Right renal cortex interstitium (tissue), 3 donors: ENCODE results near the gene CDKN1A. TPM values are rescaled to one million over a fixed set of nuclear protein-coding genes. Genes with fewer than 3 reads are reported as not detected.
"Not testable (repeated sequence)": the region's sequence is repeated elsewhere in the genome, so short reads cannot be mapped to it uniquely, and the experiment has no call there.

Experiments
- DNase-seq, 3 donors: peaks; one replicate each; pipeline ENCODE4 v3.0.0-alpha.2; 2013; ENCODE audit warnings: low read depth in 3 of 3, low spot score in 2 of 3
- polyA plus RNA-seq, 3 donors: library from polyadenylated mRNA; unstranded; fragments of 120-200 nt; gene quantifications; one replicate each; pipeline ENCODE4 v1.2.1, GENCODE V29; 2013; ENCODE audit not compliant: insufficient read length in 3 of 3

Gene CDKN1A
- polyA plus RNA-seq, 3 donors, result 6.9 to 13.1 (median 8.5) TPM

DNA sequence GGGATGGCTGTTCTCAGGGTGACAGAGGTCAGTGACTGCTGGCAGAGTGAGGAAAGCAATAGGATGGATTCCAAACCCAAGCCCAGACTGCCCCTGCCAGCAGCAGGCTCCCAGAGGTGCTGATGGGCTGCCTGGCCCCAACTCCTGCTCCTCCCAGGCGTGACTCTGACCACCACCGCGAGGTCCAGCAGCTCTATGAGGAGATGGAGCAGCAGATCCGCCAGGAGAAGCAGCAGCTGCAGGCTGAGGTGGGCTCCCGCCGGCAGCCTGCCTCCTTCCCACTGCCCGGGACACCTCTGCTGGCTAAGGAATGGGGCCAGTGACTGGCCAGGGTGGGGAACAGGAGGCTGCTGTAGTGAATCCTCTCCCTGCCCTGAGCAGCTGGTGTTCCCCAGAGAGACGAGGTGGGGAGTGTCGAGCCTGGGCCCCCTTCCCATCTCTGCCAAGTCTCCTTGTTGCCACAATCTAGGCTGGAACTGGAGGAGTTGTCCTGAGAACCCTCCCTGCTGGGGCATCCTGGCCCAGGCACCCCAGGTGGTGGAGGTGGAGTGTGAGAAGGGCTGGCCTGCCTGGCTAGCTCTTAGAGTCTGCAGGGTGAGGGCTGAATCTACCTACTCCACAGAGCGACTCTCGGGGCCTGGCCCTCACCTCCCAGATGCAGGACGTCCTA is 39.5 kb downstream of the CDKN1A start:
- DNase-seq, result no peak

DNA sequence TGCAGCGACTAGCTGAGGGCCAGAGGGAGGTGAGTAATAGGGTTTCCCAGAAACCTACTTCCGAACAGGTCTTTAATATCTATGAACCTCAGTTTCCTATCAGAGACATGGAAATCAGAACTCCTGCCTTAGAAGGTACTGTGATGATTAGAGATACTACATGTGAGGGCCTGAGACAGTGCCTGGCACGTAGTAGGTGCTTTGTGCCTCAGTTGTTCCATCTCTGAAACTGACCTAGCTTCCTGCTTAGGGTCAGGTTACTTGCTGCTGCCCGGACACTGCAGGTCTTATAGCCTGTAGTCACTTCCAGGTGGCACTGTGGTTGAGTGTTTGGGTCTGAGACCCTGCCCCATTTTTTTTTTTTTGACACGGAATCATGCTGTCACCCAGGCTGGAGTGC is 40.0 kb downstream of the CDKN1A start:
- DNase-seq, result no peak

DNA sequence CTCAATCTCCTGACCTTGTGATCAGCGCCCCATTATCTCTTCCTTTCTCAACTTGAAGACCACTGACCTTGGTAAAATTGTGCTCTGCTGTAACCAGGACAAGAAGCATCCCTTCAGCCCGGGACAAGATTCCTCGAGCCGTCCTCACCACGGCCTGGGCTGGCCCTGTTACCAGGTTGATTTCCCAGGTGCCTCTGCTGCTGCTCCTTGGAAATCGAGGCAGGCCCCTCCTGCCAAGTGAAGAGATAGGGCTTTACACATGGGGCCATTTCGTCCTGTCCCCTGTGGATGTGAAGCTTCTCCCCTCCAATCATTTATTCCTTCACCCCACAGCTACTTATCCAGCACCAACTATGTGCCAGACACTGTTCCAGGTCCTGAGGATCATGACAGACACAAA is 40.6 kb downstream of the CDKN1A start:
- DNase-seq, result no peak

DNA sequence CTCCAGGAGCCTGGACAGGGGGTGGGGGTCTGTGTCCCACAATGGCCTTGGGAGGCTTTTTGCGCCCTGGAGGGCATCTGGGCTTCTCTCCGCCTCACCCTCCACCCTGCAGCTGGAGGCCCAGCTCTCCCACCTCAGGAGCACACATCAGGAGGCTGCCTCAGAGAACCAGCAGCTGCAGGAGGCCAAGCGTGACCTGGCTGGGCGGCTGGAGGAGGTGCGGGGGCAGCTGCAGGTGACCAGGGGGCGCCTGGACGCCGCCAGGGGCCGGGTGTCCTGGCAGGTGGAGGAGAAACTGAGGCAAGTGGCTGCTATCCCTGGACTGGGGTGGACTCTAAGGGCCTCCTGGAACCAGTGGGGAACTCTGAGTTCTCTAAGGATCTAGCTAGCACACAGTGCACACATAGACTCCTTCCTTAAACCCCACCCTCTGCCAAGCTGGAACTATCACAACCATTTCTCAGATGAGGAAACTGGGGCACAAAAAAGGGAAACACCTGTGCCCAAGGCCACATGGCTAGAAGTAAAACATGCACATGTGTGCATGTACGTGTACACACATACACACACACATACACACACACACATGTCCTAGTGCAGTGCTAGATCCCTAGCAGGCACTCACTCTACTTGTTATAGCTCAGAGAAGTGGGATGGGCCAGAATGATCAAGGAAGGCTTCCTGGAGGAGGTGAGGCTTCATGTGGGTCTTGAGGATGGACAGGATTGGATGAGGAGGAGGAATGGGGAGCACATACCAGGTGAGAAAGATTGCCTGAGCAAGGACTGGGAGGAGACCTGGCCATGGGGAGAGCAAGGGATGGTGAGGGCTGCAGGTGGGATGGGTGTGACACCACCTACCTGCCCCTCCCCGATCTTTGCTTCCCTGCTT is 42.0 kb downstream of the CDKN1A start:
- no peak for DNase-seq

DNA sequence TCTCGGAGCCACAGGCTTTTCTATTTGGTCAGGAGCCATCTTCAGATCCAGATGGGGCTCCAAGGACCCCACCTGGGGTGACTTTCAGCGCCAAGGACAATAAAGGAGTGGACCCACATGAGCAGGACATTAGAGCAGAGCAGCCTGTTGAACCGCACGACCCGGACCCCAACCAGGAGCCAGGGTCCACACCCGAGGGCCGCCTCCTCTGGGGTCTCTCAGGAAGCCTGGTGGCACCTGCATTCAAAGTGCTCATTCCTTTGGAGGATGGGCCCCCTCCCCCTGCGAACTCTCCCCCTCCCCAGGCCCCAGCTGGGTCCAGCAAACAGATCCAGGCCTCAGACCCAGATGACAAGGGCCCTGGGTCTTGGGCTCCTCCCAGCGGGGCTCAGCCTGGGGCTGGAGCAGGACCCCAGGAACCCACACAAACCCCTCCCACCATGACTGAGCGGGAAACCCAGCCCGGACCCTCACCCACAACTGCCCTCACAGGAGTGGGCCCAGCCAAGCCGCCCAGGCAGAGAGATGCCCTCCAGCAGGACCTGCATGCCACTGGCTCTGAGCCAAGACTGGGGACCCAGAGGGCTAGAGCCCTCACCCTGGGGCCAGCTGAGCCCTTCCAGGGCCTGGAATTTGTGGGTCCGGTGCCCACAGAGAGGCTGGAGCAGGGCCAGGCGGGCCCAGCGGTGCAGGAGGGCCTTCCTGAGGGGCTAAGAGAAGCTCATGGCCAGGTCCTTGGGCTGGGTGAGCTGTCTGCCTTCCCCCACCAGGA is 43.0 kb downstream of the CDKN1A start:
- no peak for DNase-seq

DNA sequence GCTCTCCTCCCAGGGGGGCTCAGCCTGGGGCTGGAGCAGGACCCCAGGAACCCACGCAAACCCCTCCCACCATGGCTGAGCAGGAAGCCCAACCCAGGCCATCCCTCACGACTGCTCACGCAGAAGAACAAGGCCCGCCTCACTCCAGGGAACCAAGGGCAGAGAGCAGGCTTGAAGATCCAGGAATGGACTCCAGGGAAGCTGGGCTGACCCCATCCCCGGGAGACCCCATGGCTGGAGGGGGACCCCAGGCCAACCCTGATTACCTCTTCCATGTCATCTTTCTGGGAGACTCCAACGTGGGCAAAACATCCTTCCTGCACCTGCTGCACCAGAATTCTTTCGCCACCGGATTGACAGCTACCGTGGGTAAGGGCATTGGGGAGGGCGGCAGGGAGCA is 43.9 kb downstream of the CDKN1A start:
- DNase-seq, result no peak

DNA sequence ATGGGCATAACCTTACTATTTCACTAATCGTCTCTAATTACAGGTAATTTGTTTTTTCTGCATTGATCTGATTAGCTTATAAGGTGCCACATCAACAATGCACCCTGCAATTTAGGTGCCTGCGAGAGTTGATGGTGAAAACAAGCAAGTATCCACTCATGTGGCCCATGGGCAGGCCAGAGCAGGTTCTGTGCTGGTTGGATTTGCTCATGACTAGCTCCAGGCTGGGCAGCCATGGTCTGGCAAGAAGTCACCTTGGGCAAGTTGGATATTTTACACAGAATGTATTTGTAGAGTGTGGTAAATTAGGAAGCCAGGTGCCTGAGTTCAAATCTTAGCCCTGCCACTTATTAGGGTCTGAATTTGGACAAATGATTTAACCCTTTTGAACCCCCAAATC is 44.4 kb downstream of the CDKN1A start:
- no peak for DNase-seq

DNA sequence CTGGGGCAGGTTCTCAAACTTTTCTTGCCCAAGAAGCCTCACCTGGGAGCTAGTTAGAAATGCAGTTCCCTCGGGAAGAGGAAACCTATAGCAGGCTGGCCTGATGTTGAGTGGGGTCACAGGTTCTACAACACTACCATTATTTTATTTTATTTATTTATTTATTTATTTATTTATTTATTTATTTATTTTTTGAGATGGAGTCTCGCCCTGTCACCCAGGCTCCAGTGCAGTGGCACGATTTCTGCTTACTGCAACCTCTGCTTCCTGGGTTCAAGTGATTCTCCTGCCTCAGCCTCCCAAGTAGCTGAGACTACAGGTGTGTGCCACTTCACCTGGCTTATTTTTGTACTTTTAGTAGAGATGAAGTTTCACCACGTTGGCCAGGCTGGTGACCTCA is 45.5 kb downstream of the CDKN1A start:
- not testable (repeated sequence) for DNase-seq

DNA sequence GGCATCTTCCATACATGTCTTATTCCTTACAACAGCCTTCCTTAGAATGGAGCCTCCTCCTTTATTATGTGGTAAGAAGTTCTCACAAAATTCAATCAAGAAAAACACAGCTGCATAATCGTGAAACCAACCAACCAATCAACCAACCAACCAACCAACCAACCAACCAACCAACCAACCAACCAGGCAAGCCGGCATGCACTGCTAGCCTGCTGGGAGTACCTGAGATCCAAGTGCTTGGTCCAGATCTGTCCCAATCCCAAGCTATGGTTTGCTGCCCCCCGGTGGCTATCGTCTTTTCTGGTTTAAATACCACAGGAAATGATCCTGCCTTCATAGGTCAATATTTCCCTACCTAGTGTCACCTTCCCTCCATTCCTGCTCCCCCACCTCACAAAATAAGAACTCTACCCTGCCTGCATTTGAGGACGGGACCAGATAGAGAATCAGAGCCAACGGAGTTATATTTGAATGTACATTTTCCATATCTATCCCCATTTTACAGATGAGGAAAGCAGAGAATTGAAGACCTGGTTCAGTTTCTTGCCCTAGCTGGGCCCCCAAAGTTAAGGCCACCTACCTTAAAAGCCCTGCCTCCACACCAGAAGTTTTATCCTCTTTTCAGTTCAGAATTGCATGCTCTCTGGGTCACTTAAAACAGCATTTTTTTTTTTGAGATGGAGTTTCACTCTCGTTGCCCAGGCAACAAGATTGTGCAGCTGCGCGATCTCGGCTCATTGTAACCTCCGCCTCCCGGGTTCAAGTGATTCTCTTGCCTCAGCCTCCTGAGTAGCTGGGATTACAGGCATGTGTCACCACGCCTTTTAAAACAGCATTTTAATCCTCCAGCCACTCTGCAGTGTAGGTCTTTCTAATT is 46.2 kb downstream of the CDKN1A start:
- DNase-seq, result no peak

DNA sequence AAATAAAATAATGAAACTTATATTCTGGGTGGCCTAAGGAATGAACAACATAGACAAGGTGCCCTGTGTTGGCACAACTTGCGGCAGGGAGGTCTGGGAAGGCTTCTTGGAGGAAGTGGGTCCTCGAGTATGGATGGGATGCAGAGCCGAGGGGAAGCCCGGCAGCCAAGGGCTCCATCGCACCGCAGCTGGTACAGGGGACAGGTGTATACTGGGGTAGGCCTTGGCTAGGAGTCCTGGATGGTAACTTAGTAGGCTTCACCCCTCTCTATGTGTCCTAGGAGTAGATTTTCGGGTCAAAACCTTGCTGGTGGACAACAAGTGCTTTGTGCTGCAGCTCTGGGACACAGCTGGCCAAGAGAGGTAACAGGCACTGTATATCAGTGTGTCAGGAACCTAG is 47.1 kb downstream of the CDKN1A start:
- no peak for DNase-seq

DNA sequence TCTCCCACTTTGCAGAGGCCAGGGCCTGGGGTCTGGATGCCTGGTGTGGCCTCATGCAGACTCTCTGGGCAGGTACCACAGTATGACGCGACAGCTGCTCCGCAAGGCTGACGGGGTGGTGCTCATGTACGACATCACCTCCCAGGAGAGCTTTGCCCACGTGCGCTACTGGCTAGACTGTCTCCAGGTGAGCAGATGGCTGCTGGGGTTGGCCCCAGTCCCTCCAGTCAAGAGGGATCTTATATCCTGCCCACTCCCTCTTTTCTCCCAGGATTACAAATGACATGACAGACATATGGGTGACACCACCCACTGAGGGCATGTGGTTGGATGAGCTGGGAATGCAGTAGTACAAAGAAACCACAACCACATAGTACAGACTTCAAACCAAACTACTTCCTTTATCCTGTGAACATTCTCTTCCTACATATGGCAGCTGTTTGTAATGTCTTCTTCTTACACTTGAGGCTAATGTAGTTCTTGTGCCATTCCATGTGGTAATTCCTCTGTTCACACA is 49.0 kb downstream of the CDKN1A start:
- no peak for DNase-seq

DNA sequence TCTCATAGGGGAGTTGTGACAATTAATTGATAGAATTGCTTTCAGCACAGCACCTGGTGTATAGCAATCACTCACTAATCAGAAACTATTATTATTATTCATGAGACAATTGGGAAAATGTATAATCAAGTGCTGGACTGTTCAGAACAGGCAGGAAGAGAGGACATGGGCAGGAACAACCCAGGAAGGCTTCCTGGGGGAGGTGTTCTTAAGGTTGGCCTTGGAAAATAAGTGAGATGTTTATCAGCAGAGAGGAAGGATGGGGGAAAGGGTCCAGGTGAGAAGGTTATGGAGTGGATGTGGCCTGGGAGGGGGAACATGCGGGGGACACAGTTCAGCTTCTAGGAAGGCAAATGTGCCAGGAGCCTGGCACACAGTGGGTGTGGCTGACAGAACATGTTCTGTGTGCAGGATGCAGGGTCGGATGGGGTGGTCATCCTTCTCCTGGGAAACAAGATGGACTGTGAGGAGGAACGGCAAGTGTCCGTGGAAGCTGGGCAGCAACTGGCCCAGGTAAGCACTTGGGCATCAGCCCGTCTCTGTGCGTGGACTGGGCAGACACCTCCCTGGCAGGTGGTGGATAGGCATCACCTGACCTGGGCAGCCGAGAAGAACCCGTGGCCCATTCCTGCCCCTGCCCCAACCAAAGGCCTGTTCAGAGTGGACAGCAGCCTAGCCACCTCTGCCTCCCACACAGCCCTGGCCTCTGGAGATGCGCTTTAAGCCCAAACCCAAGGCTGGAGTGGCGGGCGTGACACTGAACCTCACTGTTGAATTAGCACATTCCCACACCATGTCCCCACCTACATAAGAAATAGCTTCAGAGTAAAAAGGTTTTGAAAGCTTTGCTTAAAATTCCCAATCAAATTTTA is 50.0 kb downstream of the CDKN1A start:
- DNase-seq, result no peak

DNA sequence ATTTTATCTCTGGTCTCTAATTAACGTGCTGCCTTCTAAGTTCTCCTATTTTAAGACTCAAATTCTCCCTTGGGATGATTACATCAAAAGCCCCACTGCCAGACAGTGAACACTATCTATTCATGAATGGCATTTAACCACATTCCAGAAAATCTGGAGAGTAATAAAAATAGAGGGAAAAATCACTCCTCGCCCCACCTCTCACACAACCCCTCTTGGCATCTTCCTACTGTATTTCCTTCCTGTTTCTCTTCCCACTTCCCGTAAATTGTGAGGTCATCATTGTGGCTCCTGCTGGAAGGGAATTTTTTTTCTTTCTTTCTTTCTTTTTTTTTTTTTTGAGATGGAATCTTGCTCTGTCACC is 50.6 kb downstream of the CDKN1A start:
- DNase-seq, result no peak

DNA sequence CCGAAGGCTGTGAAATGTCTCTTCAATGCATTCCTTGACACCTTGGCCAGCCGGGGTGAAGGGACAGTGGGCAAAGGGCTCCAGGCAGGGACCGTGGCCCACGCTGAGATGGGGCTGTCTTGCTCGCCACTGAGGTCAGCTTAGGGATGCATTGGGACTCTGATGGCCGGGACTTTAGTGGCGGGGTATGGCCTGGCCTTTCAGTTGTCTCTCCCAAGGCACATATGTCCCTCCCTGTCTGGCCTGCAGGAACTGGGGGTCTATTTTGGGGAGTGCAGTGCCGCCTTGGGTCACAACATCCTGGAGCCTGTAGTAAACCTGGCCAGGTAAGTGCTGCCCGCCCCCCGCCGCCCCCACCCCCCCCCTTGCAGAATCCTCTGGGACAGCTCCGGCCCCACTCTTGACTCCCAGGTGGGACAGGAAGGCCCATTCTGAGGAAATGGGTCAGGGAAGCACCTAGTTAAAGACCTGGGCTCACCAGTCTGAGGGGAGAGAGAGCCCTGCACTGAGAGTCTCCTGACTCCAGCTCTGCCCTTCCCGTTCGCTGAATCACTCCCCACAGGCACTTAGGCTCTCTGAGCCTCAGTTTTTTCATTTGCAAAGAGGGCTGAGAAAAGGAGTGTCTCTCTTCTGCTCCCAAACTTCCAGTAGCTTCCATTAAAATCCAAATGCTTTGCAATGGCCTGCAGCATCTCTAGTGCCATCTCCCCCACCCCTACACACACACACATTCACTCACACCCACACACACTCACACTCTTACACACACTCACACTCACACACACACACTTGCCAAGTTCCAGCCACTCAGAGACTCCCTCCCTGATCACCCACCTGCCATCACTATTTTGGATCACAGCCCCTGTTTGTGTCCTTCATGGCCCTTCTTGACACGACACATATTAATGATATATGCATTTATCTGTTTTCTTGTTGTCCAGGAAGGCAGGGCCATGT is 52.2 kb downstream of the CDKN1A start:
- DNase-seq, result no peak

DNA sequence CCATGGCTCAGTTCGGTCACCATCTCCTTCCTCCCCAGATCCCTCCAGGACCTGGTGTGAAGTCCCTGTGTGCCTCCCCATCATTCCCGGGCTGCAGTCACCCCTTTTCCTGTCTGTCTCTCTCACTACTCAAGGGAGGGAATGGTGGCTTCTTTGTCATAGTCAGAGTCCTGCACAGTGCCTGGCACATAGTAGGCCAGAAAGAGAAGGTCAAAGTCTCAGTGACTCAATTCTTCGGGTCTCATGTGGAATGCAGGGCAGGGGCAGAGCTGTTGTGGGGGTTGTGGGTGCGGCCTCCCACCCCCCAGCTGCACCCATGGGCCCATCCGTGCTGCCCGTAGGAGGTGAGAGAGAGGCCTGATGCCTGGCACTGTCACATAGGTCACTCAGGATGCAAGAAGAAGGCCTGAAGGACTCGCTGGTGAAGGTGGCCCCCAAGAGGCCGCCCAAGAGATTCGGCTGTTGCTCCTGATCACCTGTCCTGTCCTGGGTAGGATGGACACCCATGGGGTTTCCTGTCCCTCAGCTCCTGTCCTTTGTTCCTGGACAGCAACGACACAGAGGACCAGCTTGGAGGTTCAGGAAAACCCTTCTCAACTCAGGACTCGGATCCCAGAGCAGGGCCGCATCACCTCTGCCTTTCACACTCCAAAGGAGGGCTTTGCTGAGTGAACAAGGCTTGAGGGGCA is 53.3 kb downstream of the CDKN1A start:
- DNase-seq, result no peak

DNA sequence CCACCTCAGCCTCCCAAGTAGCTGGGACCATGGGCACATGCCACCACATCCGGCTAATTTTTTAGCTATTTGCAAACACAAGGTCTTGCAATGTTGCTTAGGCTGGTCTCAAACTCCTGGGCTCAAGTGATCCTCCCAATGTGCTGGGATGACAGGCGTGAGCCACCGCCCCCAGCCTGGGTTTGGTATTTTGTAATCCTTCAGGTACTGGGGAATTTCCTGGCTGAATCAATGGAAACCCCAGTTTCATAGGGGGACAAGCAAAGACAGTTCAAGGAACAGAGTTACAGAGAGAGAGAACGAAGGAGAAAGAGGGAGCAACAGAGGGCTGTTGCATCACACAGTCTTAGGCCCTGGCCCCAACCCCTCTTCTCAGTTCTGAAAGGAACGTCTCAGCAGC is 54.8 kb downstream of the CDKN1A start:
- DNase-seq, result no peak

DNA sequence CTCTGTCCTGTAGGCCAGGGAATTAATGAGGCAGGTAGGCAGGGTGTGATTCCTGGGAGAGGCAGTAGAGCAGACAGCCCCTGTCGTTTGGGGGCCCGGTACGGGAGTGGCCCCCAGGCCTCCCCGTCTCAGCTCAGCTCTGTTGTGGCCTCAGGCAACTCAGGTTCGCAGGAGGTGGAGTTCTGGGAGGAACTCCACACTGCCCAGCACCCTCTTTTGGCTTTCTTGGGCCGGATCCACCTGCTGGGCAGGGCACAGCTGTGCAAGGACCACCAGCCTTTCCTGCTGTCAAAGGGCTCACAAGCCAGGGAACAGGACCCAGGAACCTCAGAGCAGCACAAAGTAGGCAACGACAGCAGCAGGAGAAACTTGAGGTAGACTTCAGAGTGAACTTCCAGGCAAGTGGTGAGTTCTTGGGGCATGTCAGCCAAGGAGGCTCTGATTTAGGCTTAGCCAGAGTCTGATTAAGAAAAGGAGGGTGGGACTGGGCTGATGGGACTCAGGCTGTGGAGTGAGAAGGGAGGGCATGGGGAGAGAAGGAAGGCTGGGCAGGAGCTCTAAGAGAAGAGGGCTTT is 56.1 kb downstream of the CDKN1A start:
- DNase-seq, result no peak
